GF-D8 (cell line): ENCODE data around the gene NSG2.
"Not testable (repeated sequence)": the region's sequence is repeated elsewhere in the genome, so short reads cannot be mapped to it uniquely, and the experiment has no call there.

Experiments
- DNase-seq: peaks from one replicate; lab custom pipeline; 2025; lab: John Stamatoyannopoulos, UW

Gene NSG2

DNA sequence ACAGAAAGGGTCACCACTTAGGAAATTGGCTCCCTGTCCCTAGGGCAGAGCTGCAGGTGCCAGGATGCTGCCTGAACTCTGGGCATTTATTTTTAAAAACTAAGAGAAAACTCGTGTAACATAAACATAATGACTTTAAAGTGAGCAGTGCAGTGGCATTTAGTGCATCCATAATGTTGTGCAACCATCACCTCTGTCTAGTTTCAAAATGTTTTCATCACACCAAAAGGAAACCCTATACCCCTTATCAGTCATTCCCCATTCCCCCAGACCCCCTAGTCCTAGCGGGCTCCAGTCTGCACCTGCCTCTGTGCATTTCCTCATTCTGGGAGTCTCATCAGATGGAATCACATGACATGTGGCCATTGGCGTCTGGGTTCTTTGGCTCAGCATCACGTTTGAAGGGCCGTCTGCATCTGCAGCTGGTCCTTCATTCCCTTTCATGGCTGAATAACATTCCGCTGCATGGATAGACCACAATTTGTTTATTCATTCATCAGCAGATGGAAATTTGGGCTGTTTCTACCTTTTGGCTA lies 55.8 kb downstream of the NSG2 start:
- DNase-seq: no peak

DNA sequence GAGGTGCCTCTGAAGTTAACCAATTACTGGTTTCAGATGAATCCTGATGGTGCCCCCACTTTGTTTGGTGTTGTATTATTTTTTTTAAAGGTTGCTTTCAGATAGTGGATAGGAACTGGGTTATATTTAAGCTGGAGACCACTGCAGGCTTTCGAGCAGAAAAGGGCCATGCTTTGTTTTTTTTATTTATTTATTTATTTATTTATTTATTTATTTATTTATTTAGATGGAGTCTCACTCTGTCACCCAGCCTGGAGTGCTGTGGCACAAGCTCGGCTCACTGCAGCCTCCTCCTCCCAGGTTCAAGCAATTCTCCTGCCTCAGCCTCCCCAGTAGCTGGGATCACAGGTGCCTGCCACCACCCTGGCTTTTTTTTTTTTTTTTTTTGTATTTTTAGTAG lies 57.1 kb downstream of the NSG2 start:
- not testable (repeated sequence) for DNase-seq

DNA sequence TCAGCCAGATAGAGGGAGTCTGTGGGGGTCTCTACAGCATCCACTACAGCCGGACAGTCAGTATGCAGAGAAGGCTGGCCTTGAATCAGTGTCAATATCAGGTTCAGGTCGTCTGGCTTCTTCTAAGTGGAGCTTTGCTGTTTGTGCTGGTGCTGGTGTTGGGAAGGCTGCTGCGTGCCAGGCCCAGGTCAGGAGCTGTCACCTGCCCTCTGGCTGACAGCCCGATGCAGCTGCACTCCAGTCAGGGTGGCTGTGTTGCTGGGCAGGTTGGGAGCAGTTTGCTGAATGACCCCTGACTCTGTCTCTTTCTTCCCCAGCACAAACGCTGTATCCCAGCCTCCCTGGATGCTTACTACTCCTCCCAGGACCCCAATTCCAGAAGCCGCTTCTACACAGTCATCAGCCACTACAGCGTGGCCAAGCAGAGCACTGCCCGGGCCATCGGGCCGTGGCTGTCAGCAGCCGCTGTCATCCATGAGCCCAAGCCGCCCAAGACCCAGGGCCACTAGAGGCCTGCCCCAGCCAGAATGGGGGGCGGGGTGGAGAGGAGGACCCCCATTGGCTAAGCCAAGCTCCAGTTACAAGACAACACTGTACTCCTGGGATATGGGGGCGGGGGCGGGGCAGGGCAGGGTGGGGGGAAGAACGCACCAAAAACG lies 61.6 kb downstream of the NSG2 start:
- no peak for DNase-seq

DNA sequence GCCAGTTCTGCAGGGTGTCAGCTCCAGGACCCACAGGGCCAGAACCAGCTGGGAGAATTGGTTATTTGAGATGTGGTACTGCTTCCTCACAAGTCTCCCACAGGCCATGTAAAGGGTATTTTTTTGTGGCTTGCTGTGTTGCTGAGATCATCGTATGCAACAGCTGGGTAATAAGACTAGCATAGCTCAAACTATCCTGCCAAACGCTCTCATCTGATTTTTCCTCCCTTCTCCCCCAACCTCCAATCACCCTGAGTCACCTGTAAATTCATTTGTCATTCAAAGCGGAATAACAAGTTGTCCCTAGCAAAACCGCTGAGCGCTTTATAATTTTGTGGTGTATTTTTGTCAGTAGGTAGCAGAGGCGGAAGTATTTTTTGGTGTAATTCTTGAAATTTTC lies 63.2 kb downstream of the NSG2 start:
- no peak for DNase-seq

DNA sequence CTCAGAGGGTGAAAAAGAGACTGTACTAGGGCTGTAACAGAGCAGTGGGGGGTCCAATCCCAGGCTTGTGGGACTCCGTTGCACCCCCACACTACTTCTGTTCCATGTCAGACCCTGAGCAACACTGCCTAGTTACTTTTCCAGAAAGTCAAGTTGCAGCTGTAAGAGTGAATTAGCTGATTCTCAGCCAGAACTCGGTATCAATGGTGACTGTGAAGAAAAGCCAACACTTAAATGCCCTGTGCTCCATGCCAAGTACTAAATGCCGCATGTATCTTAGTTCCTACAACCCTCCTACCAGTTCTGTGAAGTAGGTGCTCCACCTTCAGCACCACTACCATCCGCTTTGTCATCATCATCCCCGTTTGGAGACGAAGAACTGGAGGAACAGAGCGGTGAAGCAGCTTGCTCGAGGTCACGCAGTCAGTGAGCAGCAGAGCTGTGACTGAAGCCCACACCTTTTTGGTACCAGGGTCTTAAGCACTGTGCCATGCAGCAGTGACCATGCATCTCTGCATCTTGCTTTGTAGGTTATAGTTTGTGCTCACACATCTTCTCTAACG lies 64.3 kb downstream of the NSG2 start:
- no peak for DNase-seq

DNA sequence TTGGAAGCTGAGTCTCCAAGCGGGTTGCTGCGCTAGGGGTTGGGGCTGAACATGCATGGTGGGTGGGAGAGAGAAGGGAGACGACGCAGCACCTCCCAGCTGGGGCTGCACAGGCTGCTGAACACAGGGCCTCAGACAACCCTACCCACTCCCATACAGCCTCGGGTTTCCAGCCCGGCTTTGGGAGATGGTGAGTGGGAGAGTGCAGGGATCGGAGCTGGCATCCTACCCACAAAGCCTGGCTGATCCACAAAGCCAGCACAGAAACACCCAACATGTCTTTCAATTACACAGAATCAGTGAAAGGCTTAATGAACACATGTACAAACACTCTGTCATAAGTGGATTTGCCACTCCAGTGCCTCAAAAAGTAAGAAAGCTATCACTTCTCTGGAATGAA lies 64.8 kb downstream of the NSG2 start:
- DNase-seq: no peak

DNA sequence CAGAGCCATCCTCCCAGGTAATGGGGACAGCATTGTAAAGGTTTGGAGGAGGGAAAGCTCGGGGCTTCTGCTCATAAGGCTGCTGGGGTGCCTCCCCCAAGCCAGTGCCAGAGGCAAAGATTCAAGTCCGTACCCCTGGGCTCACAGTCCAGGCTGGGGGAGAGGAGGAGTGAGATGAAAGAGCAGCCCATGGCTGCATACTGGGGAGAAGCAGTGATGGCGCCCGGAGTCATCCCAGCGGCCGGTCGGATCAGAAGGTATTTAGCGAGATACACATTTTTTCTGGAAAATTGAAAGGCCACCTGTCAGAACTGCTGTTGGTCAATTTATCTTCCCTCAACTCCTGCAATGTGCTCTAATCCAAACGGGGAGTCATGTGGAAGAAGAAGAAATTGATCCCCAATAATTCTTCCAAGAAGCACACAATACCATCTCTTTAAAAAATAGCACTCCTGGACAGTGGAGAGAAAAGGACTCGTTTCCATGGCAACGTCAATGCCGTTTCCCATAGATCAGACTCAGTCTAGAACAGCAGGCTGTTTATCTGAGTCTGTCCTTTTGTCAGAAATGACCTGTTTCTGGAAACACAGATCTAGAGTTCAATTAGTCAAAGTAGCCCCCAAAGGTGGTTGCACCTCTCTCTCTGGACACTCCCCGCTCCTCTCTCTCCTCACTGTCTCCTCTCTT lies 65.9 kb downstream of the NSG2 start:
- DNase-seq: no peak

DNA sequence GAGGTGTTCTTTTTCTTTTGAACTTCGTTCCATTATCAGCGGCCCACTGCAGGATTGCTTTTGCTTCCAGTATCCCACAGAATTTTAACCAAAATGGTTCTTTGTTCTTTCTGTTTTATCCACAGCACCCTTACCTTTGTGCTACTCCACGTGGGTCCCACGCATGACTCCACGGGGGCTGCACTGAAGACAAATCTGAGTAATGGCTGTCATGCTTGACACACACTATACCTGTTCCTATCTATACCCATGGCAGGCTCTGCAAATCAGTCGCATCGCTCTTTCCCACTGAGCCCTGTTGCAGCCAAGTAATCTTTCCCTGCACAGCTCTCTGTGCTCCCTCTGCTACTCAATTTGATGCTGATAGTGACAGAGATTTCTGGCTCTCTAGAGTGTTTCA lies 69.7 kb downstream of the NSG2 start:
- no peak for DNase-seq

DNA sequence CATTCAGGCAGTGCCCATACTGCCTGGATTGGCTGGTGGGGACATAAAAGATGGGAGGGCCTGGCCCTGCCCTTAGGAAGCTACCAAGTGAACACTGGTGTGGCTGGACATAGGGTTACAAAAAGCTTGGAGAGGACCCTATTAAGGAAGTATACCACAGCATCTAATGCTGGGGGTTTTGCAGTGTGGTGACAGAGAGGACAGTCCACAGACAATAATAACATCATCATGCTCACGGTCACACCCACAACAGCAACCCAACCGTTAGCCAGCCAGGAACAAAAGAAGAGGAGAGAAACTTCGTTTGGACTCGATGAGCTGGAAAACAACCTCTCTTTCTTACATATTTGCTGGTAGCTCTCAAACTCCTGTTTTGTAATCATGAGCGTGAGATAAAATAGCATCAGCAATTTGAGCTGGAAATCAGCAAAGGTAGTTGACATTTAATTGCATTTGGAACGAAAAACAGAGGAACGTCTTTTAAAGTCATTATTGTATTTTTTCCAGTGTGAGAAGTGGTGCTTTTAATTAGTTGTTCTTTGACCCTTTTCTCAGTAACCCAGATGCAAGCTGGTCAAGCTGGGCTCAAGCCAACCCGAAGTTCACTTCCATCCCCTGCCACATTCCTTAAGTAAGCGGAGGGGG lies 73.4 kb downstream of the NSG2 start:
- DNase-seq: no peak

DNA sequence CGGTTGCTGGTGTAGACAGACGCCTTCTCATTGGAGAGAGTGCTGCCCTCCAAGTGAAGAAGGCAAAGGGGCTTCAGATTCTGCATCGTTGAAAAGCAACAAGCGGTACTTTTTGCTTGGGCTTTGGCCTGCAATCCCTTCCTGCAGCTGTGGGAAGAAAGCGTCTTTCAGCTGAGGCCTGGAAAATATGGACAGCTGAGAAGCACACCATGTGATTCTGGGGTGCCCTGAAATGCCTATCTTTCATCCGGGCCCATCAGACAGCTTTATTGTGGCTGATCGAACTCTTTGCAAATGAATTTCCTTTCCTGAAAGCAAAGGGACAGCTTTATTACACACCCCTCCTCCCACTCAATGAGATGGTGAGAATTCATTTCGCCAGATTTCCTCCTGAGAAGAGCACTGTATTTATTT lies 74.0 kb downstream of the NSG2 start:
- no peak for DNase-seq

DNA sequence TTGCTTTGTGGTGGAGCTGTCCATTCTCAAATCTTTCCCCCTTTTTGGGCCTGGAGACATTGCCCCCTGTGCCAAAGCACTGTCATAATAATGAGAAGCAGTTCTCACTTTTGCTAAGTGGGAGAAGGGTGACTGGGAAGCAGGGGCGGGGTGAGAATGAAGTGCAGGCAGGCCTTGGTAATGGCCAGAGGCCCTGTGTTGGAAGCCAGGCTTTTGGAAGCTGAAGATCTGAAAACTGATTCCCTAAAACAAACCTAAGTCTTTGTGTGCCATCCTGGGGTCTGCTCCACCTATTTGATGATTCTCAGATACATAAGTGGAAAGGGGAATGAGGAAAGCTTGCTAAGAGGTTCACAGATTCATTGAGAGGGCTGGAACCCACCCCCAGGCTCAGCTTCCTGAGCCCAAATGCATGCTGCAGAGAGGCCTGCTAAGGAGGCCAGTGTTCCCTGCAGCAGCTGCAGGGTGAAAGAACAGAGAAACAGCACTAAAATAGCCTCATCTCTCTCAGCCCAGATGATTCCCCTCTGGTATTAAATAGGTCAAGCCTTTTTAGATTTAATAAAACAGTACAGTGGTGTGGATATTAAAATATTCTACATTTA lies 75.0 kb downstream of the NSG2 start:
- no peak for DNase-seq

DNA sequence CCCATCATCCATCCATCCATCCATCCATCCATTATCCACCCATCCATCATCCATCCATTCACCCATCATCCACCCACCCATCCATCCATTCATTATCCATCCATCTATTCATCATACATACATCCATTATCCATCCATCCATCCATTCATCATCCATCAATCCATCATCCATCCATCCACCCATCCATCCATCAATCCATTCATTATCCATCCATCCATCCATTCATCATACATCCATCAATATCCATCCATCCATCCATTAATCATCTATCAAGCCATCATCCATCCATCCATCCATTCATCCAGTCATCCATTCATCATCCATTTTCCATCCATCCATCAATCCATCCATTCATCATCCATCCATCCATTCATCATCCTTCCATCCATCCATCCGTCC lies 89.0 kb downstream of the NSG2 start:
- DNase-seq: no peak

DNA sequence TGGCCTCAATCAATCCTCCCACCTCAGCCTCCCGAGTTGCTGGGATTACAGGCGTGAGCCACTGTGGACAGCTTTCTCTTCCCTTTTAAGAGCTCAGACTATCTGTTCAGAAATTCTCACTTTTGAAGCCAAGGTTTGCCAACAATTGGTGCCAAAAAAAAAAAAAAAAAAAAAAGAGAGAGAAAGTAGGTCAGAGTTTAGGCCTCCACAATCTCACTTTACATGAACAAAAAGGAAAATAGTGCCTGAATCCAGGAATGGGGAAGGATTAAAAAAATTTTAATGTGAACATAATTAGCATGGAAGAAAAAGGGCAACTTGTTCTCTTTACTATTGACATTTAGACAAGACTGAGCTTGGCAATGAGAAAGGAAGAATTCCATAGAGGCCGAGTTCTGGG lies 94.1 kb downstream of the NSG2 start:
- no peak for DNase-seq

DNA sequence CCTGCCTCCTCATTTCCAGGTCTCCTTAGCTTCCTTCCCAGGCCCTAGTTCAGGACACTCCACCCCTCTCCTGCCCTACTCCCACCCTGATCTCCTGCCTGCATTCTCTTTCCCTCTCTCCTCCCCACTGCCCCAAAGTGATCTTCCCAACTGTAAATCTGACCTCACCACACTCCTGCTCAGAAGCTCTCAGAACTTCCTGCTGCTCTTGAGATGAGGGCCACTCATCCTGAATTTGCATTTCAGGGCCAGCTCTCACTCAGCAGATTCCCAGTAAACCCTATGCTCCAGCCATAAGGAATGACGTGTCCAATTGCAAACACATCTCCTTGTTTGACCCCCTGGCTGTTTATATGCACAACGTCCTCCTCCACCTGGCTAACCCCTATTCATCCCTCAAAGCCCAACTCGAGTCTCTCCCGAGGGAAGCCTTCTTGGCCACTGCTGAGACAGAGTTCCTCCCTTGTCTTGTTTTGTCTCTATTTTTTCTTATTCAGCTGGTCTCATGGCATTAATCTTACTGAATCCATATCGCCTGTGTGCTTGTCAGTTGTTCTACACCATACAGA lies 95.0 kb downstream of the NSG2 start:
- DNase-seq: no peak

DNA sequence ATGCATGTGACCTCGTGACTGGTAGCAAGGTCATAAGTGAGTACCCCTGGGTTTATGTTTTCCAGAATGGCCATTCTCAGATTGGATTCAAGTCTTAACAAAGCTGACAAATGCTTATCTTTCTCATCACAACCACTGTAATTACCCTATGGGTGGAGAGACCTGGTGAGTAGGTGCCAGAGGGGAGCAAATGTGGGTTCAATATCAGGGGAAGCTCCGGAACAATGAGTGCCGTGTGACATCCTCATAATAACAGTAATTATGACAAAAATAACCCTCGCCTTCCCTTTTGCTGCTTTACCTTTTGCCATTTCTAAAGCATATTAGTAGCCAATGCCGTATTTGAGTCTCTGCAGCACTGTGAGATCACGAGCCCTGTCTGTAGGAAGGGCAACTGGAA lies 95.9 kb downstream of the NSG2 start:
- DNase-seq: no peak

DNA sequence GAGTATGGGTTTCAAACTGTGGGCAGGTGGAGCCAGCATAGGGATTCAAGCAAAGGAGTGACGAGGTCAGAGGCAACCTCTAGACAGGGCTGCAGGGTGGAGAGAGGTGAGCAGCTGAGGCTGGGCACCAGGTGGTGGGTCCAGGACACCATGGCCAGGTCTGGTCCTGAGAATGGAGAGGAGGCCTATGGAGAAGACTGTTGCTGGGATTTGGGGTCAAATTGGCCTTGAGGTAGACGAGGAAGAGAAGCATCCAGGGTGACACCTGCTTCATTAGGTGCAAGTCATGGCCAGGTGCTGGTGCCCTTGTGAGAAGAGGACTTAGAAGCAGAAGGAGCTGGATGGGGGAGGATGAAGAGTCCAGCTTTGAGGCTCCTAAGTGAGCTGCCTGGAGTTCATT lies 99.6 kb downstream of the NSG2 start:
- DNase-seq: no peak

DNA sequence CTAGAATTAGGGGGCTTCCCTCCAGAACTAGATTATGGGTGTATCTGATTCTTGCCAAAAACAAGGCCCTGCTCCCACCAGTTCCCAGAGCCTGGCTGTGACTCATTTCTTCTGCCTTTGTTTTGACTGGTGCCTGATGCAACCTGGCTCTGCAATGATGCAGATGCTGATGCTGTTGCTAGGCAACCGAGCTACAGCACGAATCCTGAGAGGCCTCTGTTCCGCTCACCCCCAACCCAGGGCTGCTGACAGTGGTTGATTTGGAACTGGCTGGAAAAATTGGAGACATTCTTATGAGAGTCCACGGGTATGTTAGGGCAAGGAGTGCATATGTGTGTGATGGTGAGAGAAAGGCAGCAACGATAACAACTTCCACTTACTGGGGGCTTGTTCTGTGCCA lies 100.3 kb downstream of the NSG2 start:
- no peak for DNase-seq

DNA sequence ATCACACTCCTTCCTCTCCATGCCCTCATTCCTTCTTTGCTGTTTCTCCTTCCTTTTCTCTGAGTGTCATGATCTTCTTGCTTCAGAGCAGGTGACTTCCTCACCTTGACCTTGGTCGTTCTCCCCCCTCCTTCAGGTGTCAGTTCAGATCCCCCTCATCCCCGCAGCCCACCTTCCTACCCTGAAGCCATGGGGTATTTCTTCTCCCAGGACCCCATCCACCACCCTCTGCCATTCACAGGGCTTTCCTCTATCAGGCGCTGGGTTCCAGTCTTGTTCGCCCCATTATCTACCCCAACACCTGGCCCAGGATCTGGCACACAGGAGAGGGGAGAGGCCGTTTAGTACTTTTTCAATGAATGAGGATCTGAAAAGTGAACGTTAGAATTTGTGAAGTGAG lies 101.0 kb downstream of the NSG2 start:
- DNase-seq: no peak

DNA sequence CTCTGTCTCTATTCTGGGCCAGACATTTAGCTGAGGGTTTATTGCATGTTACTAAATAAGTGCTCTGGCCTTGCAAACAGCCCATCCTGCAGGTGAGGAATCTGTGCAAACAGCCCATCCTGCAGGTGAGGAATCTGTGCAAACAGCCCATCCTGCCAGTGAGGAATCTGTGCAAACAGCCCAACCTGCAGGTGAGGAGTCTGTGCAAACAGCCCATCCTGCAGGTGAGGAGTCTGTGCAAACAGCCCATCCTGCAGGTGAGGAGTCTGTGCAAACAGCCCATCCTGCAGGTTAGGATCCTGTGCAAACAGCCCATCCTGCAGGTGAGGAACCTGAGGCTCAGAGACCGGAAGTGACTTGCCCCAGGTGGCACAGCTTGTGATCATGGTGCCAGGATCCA lies 101.5 kb downstream of the NSG2 start:
- DNase-seq: not testable (repeated sequence)

DNA sequence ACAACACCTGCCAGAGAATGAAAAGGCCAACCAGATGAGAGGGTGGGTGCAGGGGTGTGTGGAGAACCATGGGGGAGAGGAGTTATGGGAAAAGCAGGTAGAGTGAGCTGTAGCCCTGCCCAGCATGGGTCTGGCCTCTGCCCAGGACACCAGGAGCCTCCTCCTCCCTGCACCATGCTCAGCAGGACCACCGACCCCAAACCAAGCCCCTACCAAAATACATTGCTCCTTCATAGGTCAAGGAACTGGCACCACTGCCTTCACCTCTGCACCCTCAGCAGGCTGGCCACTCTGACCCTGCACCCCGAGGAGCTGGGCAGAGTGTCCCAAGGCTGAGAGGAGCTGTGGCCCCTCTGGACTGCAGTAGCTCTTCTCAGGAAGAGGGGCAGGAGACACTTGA lies 102.0 kb downstream of the NSG2 start:
- DNase-seq: no peak

DNA sequence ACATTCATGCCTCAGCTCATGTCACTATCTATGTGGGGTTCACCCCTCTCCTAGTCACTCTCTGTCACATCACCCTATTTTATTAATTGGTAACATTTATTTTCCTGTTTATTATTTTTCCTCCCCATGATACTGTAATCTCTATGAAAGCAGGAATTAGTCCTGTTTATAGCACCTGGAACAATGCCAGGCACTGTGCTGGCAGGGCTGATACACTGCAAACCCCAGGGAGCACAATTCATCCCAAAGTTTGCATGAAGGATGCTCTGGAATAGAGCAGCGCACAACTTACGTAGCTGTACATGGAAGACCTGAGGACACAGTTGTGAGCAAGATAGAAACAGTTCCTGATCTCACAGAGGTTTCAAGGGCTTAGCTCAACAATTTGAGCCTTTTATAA lies 103.2 kb downstream of the NSG2 start:
- no peak for DNase-seq

DNA sequence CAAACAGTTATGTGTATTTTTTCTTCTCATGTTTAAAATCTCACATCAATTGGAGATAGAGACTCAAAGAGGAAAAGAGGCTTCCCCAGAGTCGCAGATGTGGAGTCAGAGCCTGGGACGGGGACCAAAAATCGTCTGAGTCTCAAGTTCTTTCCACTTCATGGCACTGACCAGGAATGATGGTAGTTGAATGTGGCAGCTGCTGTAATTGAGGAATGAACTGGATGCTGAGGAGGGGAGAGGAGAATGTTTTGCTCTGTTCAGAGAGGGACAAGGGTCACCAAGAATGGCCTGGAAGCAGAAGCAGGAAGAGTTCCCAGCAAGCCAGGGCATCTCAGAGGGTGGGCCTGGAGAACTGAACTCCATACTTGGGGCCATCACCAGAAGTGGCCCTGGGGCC lies 103.9 kb downstream of the NSG2 start:
- no peak for DNase-seq
